HFFc6 (cell line): ENCODE results near the gene CFAP43. TPM values are rescaled to one million over a fixed set of nuclear protein-coding genes. Genes with fewer than 3 reads are reported as not detected.

ENCODE experiments used
- DNase-seq: peaks from one replicate; pipeline ENCODE4 v3.0.0-alpha.2; 2018
- H3K27ac Mint-ChIP-seq: 2 replicates; pipeline ENCODE4 v1.8.0; 2020; ENCODE audit warnings: mild to moderate bottlenecking, mixed read lengths
- H3K27me3 Mint-ChIP-seq: 2 replicates; pipeline ENCODE4 v1.8.0; 2021; ENCODE audit warnings: mild to moderate bottlenecking, moderate library complexity, mixed read lengths; ENCODE audit not compliant: insufficient read depth
- H3K36me3 Mint-ChIP-seq: 2 replicates; pipeline ENCODE4 v1.8.0; 2021; ENCODE audit warnings: low read depth, mixed read lengths
- H3K4me1 Mint-ChIP-seq: 2 replicates; pipeline ENCODE4 v1.8.0; 2020; ENCODE audit warnings: low read depth, mixed read lengths
- H3K4me3 Mint-ChIP-seq: 2 replicates; pipeline ENCODE4 v1.8.0; 2020; ENCODE audit warnings: mild to moderate bottlenecking, moderate library complexity, mixed read lengths
- H3K9me3 Mint-ChIP-seq: 2 replicates; pipeline ENCODE4 v1.8.0; 2020; ENCODE audit warnings: mild to moderate bottlenecking, mixed read lengths
- CTCF ChIP-seq: fragments of 200-600 bp; sonication (generic); IDR thresholded peaks from 2 replicates; pipeline ENCODE4 v1.5.0; 2021; ENCODE audit warnings: antibody characterized with exemption, mild to moderate bottlenecking
- total RNA-seq, 6 experiments: library from RNA; stranded (reverse); fragmentation: NEBNext Ultra II Directional; extraction: Animal tissue kit (Norgen Biotek cat#: 25700); gene quantifications; 2 replicates in 1 of 6; 3 replicates in 5 of 6; pipeline ENCODE4 v1.2.3, GENCODE V29; 2021

CFAP43 gene
- total RNA-seq, 6 experiments from 2014 or later = 0.14 TPM; not detected in 5

GRCh38 chr10:104276192-104276591 lies 44.0 kb upstream of the CFAP43 start:
- H3K4me1 Mint-ChIP-seq = peaks cover 30% of the 10 kb centered on the region
- H3K9me3 Mint-ChIP-seq = no peaks in the 10 kb centered on the region
- H3K27ac Mint-ChIP-seq = no peak overlapping the region
- no peak for DNase-seq
- no peak for TF ChIP-seq CTCF
- H3K36me3 Mint-ChIP-seq = no peaks in the 10 kb centered on the region
- H3K27me3 Mint-ChIP-seq = no peaks in the 10 kb centered on the region
- H3K4me3 Mint-ChIP-seq = peak overlapping the region; percentile 87; the same call in 1 of the 2 replicates

- no peak for DNase-seq
- H3K36me3 Mint-ChIP-seq = no peaks in the 10 kb centered on the region; the same call in 1 of the 2 replicates
- peak; percentile 79 for TF ChIP-seq CTCF
- peaks cover 30% of the 10 kb centered on the region for H3K4me1 Mint-ChIP-seq
- peak overlapping the region; percentile 72 for H3K27ac Mint-ChIP-seq
- peak overlapping the region; percentile 87; the same call in 1 of the 2 replicates for H3K4me3 Mint-ChIP-seq
- no peaks in the 10 kb centered on the region for H3K27me3 Mint-ChIP-seq
- no peaks in the 10 kb centered on the region for H3K9me3 Mint-ChIP-seq
These were observed 42.9 kb upstream of the CFAP43 start for GRCh38 chr10:104274762-104275721.

- Mint-ChIP-seq H3K9me3 (no peaks in the 10 kb centered on the region), H3K4me3 (peak overlapping the region; percentile 87; the same call in 1 of the 2 replicates), H3K36me3 (peaks cover 8% of the 10 kb centered on the region), H3K27ac (peak overlapping the region; percentile 72), H3K27me3 (no peaks in the 10 kb centered on the region), H3K4me1 (peaks cover 30% of the 10 kb centered on the region)
- no peak for TF ChIP-seq CTCF
- peak; percentile 27 for DNase-seq
These were observed 41.9 kb upstream of the CFAP43 start for GRCh38 chr10:104273899-104274575.

DNA sequence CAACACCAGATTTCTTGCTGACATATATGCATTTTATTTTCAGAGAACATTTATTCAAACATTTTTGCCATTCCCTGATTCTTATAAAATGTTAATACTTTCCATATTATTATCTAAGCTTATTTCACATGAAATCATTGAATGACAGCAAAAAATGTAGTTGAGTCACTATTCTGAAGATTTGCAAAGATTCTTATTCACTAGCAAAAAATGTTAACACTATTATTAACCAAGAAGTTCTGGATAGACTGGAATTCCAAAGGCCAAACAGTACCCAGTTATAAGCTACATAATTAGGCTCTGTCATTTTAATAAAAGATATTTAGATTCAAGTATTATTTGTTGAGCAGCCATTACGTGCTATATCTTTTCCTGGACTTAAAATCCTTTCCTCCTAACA lies 41.1 kb upstream of the CFAP43 start:
- Mint-ChIP-seq H3K27ac (peak overlapping the region; percentile 72), H3K4me3 (0 out of 2 replicates have a peak overlapping the region, but pooled peaks have one; percentile 87), H3K27me3 (no peaks in the 10 kb centered on the region), H3K9me3 (no peaks in the 10 kb centered on the region), H3K4me1 (peaks cover 32% of the 10 kb centered on the region), H3K36me3 (peaks cover 10% of the 10 kb centered on the region)
- TF ChIP-seq CTCF = no peak
- DNase-seq = peak; percentile 33

DNA sequence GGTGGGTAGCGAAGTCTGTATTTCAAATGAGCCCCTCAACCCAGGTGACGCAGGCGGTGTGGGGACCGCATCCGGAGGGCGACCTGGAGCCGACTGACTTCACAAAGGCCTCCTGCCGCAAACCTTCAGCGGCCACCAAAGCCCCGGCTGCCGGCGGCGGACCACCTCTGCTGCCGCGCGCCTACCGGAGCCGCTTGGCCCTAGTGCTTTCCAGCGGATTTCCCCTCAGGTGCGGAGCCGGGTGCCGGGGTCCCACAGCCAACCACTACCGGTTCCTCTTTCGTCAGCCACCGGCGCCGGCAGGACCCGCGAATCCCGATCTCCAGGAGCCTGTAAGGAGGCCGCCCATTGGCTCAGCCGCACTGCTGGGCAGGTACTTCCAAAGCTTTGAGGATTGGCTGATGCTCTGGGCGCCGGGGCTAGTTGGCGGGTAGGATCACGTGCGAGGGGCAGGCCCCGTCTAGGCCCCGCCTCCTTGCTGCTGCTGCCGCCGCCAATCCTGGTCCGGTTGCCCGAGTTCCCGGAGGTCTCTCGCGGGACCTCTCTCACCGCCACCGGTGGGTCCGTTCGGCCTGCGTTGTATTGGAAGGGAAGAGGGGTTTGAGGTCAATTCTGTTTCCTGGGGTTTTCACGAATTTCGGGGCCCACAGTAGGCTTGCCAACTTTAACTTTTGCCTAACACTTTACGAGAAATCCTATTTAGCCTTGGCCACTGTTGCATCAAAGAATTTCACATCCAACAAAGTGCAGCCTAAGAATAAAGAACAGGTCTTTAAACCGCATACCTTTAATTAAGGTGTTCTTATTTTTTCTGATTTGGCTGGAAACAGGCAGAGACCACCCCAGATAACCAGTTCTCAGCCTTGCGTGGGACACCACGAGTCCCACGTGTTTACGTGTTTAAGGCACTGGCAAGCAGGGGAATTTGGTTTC lies 36.8 kb upstream of the CFAP43 start, which contains the start of gene GSTO2:
GSTO2 (plus strand) TSS at position 472 of the 933 bp plus-strand sequence. CDS start 5,732 bp downstream, outside the sequence.
- Mint-ChIP-seq H3K27me3 (no peaks in the 10 kb centered on the region), H3K4me1 (peaks cover 23% of the 10 kb centered on the region), H3K9me3 (no peaks in the 10 kb centered on the region), H3K27ac (0 out of 2 replicates have a peak within 1 kb of the TSS, but pooled peaks have one; percentile 35), H3K36me3 (peaks cover 42% of the 10 kb centered on the region), H3K4me3 (no peak within 1 kb of the TSS)
- TF ChIP-seq CTCF = no peak
- no peak for DNase-seq
